HG03280 (cell line): ENCODE results near the gene RIPOR1.
"Not testable (repeated sequence)": the region's sequence is repeated elsewhere in the genome, so short reads cannot be mapped to it uniquely, and the experiment has no call there.

ENCODE experiments used
- ATAC-seq: cut with Tn5 transposase; IDR thresholded peaks from one replicate; pipeline ENCODE4 v1.9.1; 2021; ENCODE audit warnings: mild to moderate bottlenecking, moderate library complexity; ENCODE audit not compliant: unreplicated experiment

RIPOR1 gene

DNA sequence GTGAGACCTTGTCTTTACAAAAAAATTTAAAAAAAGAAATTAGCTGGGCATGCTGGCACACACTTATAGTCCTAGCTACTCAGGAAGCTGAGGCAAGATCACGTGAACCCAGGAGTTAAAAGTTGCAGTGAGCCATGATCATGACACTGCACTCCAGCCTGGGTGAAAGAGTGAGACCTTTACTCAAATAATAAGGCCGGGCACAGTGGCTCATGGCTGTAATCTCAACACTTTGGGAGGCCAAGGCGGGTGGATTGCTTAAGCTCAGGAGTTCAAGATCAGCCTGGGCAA, 11.5 kb upstream of the RIPOR1 start:
- ATAC-seq: no peak

DNA sequence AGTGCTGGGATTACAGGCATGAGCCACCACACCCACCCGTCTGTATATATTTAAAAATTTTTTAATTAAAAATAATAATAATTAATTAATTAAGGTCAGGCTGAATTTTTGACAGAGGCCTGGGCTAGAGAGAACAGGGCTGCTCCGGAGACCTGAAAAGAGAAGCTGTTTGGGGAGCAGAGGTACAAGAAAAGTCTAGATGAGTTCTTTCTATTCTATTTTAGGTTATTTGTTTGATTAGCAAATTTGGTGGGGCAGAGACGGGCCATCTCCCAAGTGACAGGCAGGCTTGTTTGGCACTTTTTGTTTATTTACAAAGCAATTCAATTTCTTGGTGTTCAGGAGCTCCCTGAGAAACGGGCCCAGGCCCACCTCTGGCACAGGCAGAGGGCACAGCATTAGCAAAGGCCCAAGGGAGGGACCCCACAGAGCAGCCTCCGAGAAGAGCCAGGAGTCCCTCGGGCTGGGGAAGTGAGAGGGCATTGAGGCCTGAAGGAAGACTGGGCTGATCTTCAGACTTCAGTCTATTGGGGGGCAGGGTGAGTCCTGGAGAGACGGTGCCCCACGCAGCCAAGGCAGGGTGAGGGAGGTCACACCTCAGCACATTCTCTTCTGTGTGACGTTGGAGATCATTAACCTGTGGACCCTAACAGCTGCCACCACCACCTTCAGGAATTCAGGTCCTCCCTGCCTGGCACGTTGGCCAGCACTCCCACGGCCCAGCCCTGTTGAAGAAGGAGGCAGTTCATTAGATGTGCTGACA, 10.8 kb upstream of the RIPOR1 start:
- ATAC-seq: no peak

GRCh38 chr16:67518676-67519075, 10.0 kb upstream of the RIPOR1 start:
- ATAC-seq: no peak

GRCh38 chr16:67519242-67519641, 9.4 kb upstream of the RIPOR1 start:
- no peak for ATAC-seq

DNA sequence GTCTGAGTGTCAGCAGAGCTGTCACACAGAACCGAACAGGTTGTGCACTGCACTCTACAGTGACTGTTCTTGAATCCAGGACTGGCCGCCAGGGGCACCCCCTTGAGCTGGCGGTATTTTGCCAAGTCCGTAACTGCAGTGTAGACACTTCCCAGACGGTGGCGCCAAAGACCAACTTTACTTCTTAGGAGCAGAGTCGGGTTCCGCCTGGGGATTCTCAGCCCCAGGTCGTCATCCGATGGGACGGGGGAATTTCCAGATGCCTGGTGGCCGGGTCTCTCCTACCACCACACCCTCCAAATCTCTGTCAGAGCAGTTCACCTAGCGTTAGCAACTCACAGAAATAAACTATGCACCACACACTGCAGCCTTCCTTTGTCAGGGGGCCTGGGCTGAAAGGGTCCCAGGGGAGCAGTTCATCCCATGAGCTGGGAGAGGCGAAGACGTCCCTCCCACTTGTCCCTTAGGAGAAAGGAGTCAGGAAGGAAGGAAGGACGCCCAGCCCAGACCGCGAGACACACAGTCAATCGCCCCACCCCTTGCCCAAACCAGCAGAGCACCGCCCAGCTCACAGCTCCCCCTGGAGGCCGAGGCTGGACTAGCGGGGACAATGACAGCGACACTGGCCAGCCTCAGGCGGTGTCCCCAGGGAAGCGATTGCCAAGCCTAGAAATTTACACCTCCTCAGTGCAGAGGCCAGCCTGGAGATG, 7.4 kb upstream of the RIPOR1 start:
- peak; percentile 77 for ATAC-seq

GRCh38 chr16:67525176-67525860, 3.3 kb upstream of the RIPOR1 start:
- no peak for ATAC-seq

GRCh38 chr16:67526149-67526791, 2.4 kb upstream of the RIPOR1 start:
- ATAC-seq: no peak

DNA sequence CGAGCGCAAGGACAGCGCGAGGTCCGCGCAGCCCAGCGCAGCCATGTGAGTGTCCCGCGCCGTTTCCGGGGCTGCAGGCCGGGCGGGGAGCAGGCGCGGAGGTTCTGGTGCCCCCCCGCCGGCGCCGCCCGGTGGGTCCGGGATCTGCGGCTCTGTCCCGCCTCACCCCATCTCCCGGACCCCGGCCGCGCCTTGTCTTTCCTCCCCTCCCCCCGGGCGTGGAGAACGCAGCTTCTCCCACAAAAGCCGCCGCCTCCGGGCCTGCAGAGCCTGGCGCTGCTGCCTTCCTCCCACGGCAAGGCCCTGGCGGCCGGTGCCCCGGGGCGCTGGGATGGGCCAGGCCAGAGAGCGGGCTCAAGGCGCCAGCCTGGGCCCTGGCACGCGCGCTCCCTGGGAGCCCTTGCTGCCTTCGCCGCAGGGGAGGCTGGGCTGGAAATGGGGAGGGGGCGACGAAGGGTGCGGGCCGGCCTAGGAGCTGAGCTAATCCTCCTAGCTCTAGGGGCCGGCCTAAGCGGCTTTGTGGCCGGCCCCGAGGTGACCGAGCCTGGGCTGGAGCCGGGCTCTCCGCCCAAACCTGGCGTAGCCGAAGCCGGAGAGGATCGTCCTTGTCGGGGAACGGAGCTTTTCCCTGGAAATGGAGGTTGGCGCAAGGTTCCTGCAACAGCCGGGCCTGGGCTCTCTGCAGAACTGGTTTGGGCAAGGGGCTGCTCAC, 397 bp downstream of the RIPOR1 start:
- no peak for ATAC-seq

DNA sequence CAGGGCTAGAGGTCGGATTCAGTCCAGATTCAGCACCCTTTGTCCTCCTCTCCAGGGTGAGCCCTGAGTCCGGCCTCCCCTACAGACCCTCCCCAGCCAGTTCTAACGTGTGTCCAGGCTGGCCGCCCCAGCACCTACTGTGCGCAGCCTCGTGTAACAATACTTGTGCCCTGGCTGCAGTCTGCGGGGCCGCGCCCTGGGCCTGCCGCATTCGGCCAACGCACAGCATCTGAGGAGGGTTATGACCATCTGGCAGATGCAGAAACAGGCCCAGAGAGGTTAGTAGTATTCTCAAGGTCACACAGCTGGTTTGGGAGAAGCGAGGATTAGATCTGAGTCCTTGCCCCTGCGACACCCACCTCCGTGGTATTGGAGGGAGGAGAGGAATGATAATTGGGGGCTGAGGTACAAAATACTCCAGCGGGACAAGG, 968 bp downstream of the RIPOR1 start:
- no peak for ATAC-seq

DNA sequence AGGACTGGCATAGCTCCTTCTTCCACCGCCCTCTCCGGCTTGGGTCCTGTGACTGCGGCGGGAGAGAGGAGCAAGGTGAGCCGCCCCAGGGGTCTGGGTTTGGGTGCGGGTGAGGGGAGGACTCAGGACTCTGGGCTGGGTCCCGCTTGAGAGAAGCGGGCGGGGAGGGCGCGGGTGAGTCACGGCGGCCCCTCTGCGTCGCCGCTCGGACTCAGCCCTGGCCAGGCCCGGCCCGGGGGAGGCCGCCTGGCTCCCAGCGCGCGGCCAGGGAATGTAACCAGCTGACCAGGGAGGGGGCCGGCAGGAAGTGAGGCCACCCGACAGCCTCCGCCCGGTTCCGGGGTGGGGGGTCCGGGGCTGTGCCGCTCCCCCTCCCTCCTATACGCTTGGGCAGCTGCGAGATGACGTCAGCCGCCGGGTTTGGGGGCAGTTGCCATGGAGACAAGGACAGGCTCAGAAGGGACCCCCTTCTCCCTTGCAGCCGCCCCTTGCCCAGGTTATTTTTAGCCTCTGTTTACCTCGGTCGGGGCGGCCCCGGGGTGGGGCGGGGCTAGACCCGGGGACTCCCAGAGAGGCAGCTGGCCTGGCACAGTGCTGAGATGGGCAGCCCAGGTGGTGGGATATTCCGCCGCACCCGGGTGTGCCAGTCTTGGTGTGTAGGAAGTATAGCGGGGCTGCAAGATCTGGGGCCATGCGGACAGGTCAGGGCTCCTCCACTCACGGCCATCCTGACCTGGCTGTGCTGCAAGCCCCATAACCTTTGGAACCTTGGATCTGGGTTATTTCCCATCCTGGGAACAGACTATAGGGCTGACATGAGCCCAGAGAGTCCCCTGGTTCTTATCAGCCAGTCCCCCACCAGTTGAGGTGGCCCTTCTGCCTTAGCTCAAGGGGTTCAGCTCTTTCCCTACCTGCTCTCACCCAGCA, 1.6 kb downstream of the RIPOR1 start:
- peak; percentile 36 for ATAC-seq

DNA sequence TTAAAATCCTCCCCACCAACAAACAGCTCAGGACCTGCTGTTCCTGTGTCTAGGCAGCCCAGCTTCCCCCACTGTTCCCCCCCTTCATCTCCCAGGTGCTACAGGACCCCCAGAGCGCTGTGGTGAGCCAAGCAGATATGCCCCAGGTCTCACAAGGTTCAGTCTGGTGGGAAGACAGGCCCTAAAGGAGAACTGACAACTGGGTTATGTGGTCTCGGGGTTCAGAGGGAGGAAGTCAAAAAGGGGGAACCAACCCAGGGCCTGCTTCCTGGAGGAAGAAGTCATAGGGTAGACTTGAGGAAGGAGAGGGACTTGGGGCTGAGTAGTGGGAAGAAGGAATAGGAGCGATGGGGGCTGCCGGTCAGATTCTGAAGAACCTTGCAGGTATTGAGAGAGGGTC, 2.6 kb downstream of the RIPOR1 start:
- ATAC-seq: no peak

DNA sequence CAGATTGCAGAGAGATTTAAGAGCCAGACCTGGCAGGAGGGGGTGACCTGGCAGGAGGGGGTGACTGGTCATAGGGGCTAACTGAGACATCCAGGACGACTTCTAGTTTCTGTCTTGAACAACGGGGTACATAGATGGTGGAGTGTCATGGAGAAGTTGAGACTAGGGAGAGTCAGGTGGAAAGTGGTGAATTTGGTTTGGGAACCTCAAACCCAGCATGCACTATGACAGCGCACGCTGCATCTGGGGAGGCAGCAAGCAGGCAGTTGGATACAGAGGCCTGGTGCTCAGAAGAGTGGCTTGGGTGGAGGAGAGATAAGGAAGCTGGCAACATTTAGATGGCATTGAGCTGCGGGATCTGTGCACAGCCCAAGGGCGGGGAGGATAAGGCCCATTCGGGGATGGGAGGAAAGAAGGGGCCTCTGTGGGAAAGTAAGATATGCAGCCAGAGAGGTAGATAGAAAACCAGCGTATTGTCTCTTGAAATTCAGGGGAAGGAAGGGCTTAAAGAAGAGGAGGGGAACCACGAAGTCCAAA, 4.5 kb downstream of the RIPOR1 start:
- no peak for ATAC-seq

GRCh38 chr16:67533987-67534386, 5.4 kb downstream of the RIPOR1 start:
- ATAC-seq: not testable (repeated sequence)

DNA sequence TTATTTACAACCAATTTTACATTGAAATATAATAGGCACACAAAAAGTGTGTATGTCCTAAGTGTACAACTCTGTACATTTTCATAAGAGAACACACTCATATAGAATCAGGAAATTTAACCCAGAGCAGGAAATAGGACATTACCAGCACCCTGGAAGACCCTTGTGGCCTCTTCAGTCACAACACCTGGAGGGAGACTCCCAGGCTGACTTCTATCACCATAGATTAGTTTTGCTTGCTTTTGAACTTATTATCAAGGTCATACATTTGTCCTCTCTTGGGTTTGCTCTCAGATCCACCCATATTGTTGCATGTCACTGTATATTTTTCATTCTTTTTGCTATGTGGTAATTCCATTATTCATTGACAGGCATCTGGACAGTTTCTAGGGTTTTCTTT, 5.8 kb downstream of the RIPOR1 start:
- no peak for ATAC-seq

GRCh38 chr16:67535201-67535600, 6.6 kb downstream of the RIPOR1 start:
- ATAC-seq: no peak

GRCh38 chr16:67537270-67537635, 8.6 kb downstream of the RIPOR1 start:
- no peak for ATAC-seq

GRCh38 chr16:67537636-67538591, 9.3 kb downstream of the RIPOR1 start:
- no peak for ATAC-seq

- ATAC-seq: no peak
Observed at GRCh38 chr16:67538666-67539101, 10.1 kb downstream of the RIPOR1 start.
